K562 treated with DMSO at 1 percent for 24 hours (cell line): Measurements from ENCODE around the gene MRPL18. TPM values are rescaled to one million over a fixed set of nuclear protein-coding genes. Genes with fewer than 3 reads are reported as not detected.

Experiments used
- total RNA-seq: library from RNA; unstranded; fragments of 300-600 nt; gene quantifications from 2 replicates; pipeline ENCODE4 v1.2.3, GENCODE V29; 2022; ENCODE audit warnings: low read depth; ENCODE audit not compliant: insufficient read depth

The MRPL18 gene
- 98.4 and 108 TPM in 2 replicates for total RNA-seq

DNA sequence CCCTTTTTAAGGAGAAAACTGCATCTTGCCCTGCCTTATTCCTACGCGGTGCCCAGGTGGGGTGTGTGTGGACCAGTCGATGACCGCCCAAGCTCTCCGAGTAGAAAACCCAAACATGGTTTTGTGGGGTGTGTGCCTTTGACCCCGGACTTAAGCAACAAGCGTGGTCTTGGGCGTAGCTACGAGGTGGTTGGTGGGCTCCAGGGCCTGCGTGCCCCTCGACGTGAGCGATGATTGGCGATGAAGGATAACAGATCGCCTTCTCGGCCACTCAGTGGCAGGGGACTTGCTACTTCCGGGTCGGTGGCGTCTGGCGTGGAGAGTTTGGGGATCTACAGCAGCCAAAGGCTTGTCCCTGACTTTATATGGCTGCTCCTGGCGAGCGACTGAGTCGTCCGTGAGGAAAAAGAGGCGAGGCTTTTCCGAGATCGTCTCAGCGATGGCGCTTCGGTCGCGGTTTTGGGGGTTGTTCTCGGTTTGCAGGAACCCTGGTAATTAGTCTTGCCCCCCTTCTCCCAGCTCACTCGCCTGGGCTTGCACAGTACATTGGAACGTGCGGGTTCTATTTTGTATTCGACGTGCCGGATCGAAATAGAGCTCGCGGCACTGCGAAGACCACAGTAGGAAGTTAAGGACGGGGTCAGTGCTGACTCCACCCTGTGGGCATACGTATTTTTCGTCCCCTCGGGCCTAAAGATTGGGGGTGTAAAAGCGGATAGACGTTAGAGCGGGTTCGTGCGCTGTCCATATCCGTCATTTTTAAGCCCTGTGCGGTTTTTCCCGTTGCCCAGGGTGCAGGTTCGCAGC is at the start of gene MRPL18:
TSS of gene MRPL18 (plus strand) at position 319 of the 807 bp plus-strand sequence. CDS start at position 440, 121 bp downstream.

DNA sequence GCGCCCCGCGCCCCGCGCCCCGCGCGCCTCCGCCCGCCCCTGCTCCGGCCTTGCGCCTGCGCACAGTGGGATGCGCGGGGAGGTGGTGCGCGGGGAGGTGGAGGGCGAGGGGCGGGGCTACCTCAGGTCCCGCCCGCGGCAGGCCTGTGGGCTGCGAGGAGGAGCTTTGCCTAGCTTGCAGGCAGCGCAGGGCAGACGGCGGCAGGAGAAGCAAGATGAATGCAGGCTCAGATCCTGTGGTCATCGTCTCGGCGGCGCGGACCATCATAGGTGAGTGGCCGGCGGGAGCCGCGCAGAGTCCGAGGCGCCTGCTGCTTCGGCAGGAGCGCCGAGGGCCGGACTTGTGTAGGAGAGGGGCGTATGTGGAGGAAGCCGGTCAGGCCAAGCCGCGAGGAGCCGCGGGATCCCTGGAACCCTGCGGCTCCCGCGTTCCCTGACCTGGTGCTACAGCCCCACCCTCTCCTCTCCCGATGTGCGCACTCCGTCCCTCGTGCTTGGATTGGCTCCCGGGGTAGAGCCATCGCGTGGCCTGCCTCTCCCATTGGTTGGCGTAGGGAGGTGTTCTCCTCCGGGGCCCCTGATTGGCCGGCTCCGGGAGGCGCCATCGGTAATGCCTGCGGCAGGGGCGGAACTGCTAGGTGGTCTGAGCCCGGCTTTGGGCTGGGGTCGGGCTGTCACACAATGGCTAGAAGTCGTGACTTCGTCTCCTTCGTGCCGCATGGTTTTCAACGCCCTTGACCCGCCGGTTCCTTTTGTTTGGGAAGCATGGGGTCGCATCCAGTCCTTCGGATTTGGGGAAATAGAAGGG is 28.2 kb upstream of the MRPL18 start, which contains the start of gene ACAT2:
TSS of gene ACAT2 (plus strand) at position 173 of the 808 bp plus-strand sequence. CDS start at position 216, 43 bp downstream.

DNA sequence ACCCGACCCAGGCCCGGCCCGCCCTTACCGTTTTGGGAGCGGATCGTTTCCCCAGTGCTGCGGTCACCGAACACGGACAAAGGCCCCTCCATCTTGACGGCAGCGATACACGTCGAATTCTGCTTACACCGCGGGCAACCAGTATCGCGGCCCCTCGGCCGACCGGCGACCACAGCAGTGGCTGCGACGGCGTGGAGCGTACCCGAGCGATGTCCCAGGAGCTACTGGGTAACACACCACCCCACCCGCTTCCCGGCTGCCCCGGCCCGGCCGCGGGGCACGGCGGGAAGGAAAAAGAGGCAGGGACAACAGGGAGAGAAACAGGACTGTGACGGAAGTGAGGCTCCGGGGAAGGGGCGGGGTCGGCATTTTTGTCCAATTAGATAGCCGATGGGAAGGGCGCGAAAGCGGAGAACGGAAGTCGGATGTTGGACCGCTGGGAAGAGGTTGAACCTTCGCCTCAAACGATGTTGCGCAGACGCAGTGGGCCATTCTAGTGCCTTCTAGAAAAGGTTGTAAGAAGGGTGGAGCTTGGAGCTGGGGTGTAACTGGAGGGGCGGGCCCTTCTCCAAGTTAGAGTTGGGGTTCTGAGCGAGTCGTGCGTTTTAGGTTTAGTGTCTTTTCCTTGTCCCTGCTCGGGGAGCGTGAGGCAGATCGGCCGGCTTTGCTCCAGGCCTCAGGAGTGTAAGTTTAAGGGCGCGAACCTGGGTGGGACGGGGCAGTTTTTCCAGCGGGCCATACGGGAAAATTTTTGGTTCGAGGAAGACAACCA is 704 bp upstream of the MRPL18 start, which contains the start of gene TCP1:
TSS of gene TCP1 (minus strand) at position 226 of the 772 bp plus-strand sequence. CDS start at position 92, 134 bp downstream.

DNA sequence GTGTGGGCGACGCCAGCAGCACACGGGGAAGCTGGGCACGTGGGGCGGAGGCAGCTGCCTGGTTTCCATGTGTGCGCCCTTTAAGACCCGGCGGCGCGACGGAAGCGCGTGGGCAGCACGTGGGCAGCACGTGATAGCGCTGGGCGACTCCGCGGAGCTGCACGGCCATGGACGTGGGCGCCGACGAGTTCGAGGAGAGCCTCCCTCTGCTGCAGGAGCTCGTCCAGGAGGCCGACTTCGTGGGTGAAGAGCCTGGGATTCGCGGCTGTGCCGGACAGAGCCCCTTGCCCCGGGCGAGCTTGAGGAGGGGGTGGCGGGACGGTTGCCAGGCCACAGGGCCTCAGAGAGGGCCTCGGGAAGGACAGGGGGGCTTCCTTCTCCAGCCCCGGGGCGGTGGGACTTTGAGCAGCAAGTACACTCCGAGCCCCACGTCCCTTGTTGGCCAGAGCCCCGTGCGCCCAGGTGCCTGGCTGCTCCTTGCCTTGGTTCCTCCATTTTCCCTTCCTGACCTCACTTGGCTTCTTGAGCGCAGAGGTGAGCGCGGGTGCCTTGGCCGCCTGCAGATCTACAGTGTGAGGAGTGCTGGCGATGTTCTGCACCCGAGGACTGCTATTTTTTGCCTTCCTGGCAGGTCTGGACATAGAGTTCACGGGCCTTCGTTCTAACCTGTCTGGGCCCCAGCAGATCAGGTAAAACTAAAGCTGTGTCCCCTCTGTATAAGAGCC is 10.0 kb downstream of the MRPL18 start, which contains the start of gene PNLDC1:
TSS of gene PNLDC1 (plus strand) at position 136 of the 725 bp plus-strand sequence. CDS start at position 168, 32 bp downstream.

Other genes starting within 250 kb of the MRPL18 start
- 113 and 114 TPM in 2 replicates for gene SOD2, start 97.2 kb upstream of the MRPL18 start, total RNA-seq
- gene WTAP, start 63.0 kb upstream of the MRPL18 start, total RNA-seq, result 66.6 and 69.5 TPM in 2 replicates
- gene ACAT2, start 28.4 kb upstream of the MRPL18 start, total RNA-seq, result 34.1 and 40.4 TPM in 2 replicates
- 157 and 178 TPM in 2 replicates for gene TCP1, start 865 bp upstream of the MRPL18 start, total RNA-seq
- 0.15 and 0.60 TPM in 2 replicates for gene PNLDC1, start 9.8 kb downstream of the MRPL18 start, total RNA-seq
- gene MAS1, start 100.5 kb downstream of the MRPL18 start, total RNA-seq, result not detected in 2 replicates
- gene IGF2R, start 178.6 kb downstream of the MRPL18 start, total RNA-seq, result 69.7 and 75.8 TPM in 2 replicates